Adipocyte (in vitro differentiated cells): ENCODE measurements around the gene EIPR1.

ENCODE experiments used
- DNase-seq: peaks from one replicate; pipeline ENCODE4 v3.0.0-alpha.2; 2015; ENCODE audit warnings: low read depth
- H3K27me3 ChIP-seq: replicated peaks from 2 replicates; pipeline ENCODE4 v1.7.0; 2013; ENCODE audit warnings: mild to moderate bottlenecking, low read length, moderate library complexity; ENCODE audit not compliant: control insufficient read depth, insufficient read depth
- H3K36me3 ChIP-seq: 2 replicates; pipeline ENCODE4 v1.7.0; 2013; ENCODE audit warnings: low read length, mild to moderate bottlenecking, moderate library complexity; ENCODE audit not compliant: control insufficient read depth, insufficient read depth, severe bottlenecking
- H3K4me1 ChIP-seq: 2 replicates; pipeline ENCODE4 v1.7.0; 2013; ENCODE audit warnings: mild to moderate bottlenecking, low read length, moderate library complexity; ENCODE audit not compliant: control insufficient read depth, insufficient read depth
- H3K4me3 ChIP-seq: 2 replicates; pipeline ENCODE4 v1.7.0; 2013; ENCODE audit warnings: mild to moderate bottlenecking, low read length, moderate library complexity
- H3K9ac ChIP-seq: 2 replicates; pipeline ENCODE4 v1.7.0; 2013; ENCODE audit warnings: mild to moderate bottlenecking, low read length, moderate library complexity
- H3K9me3 ChIP-seq: 2 replicates; pipeline ENCODE4 v1.7.0; 2013; ENCODE audit warnings: mild to moderate bottlenecking, low read length, moderate library complexity; ENCODE audit not compliant: control insufficient read depth

Gene EIPR1

DNA sequence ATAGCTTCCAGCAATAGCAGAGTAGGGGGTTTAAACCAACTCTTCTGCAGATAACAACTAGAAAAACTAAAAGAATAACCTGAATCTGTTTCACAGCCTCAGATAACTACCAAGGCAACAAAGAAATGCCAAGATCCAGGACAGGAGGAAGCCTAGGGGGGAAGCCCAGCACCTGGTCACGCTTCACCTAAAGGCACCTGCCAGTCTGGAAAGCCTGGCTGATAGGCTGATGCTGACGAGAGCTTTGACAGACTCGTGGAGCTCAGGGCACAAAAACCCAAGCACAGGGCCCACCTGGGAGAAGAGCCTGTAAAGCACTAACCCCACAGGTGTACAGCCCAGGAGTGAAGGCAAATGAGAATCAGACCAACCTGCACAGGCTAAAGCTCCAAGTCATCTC lies 22.6 kb downstream of the EIPR1 start:
- no peak for DNase-seq
- H3K4me1 ChIP-seq: no peaks in the 10 kb centered on the region
- H3K36me3 ChIP-seq: peaks cover 18% of the 10 kb centered on the region
- peaks cover 3% of the 10 kb centered on the region for H3K9me3 ChIP-seq
- no peaks in the 10 kb centered on the region for H3K27me3 ChIP-seq
- no peak overlapping the region for H3K4me3 ChIP-seq
- no peak overlapping the region for H3K9ac ChIP-seq

DNA sequence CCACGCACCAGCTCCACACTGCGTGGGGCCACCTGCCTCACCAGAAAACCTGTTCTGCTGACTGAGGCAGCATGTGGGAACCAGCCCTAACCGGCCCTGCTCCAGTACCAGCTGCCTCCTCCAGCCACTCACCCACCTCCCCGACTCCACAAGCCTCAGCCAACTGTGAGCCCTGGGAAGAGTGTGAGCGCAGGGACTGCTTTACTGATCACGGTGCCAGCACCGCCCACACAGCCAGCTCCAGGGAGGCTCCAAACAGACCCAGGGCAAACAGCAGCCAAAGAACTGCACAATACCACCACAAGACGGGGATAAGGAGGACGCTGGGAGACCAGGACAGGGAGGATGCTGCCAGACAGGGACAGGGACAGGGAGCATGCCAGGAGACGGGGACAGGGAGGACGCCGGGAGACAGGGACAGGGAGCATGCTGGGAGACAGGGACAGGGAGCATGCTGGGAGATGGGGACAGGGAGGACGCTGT lies 28.4 kb downstream of the EIPR1 start:
- H3K9me3 ChIP-seq: peaks cover 3% of the 10 kb centered on the region
- DNase-seq: no peak
- H3K27me3 ChIP-seq: no peaks in the 10 kb centered on the region
- no peak overlapping the region for H3K4me3 ChIP-seq
- peaks cover 24% of the 10 kb centered on the region for H3K36me3 ChIP-seq
- peaks cover 5% of the 10 kb centered on the region for H3K4me1 ChIP-seq
- no peak overlapping the region for H3K9ac ChIP-seq

DNA sequence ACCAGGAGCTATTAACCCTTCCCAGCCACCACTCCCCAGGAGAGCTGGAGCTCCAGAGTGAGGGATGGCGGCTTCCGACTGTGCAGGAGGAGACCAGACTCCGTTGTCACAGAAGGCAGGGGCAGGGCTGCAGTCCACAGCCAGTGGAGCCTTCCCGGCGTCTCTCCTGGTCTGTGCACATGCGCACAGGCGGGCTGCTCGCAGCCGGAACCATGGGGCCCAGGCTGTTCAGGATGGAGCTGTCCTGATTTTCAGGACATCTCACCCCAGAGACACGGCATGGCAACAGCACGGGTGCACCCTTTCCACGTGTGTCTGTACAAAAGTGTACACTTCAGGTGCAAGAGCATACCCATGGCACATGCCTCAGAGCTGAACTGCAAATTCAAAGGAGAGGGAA lies 28.9 kb downstream of the EIPR1 start:
- Histone ChIP-seq H3K27me3 (no peaks in the 10 kb centered on the region), H3K9me3 (peaks cover 3% of the 10 kb centered on the region), H3K4me1 (peaks cover 5% of the 10 kb centered on the region), H3K36me3 (peaks cover 19% of the 10 kb centered on the region), H3K9ac (no peak overlapping the region), H3K4me3 (no peak overlapping the region)
- DNase-seq: no peak

DNA sequence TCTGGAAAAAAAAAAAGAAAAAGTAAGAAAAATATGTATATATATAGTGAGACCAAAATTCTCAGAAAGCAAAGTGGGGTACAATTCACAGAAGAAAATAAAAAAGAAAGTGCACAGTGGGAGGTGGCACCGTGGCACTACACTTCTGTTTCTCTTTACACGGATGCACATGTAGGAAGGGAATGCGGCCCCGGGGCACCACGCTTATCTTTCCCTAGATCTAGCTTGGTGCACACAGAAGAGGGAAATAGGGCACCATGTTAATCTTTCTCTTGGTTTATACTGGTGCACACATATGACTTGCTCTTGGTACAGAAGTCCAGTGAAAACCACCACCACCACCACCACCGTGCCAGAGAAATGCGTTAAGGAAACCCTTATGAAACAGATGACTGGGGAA lies 32.0 kb downstream of the EIPR1 start:
- DNase-seq: no peak
- H3K9ac ChIP-seq: no peak overlapping the region
- no peaks in the 10 kb centered on the region for H3K27me3 ChIP-seq
- H3K36me3 ChIP-seq: peaks cover 6% of the 10 kb centered on the region
- H3K4me1 ChIP-seq: peaks cover 5% of the 10 kb centered on the region
- no peak overlapping the region for H3K4me3 ChIP-seq
- H3K9me3 ChIP-seq: no peaks in the 10 kb centered on the region

DNA sequence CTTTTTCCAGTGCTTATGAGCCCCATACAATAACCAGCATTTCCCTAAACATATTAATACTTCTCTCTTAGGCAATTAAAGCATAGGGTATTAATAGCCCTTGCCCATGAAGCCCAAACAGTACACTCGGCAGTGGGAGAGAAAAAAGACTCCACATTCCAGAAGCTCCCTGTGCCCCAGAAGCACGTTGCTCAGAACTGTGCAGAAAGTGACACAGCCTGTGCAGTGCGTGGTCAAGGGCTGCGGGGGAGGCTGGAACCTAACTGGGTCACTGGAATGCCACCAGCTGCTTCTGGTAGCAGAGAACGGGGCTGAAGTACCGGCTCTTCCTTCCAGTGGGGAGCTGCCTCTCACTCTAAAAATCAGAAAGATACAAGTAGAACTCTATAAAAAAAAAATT lies 32.7 kb downstream of the EIPR1 start:
- H3K4me3 ChIP-seq: no peak overlapping the region
- no peak for DNase-seq
- no peak overlapping the region for H3K9ac ChIP-seq
- H3K36me3 ChIP-seq: peaks cover 6% of the 10 kb centered on the region
- no peaks in the 10 kb centered on the region for H3K27me3 ChIP-seq
- no peaks in the 10 kb centered on the region for H3K9me3 ChIP-seq
- H3K4me1 ChIP-seq: peaks cover 5% of the 10 kb centered on the region

DNA sequence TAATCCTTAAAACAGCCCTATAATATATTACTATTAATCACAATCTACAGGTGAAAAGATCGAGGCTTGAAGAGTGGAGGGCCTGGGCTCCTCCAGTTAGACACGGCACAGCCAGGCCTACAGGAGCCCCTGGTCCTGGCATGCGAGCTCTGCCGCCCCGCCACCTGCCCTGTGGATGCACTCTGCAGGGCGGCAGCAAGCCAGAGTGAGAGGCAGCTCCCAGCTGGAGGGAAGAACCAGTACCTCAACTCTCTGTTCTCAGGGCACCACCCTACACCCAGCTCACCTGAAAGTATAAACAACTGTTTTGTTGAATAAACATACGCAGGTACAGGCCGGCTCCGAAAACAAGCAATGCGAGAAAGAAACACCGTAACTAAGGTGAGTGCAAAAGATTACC lies 34.6 kb downstream of the EIPR1 start:
- H3K9me3 ChIP-seq: no peaks in the 10 kb centered on the region
- peaks cover 6% of the 10 kb centered on the region for H3K36me3 ChIP-seq
- no peaks in the 10 kb centered on the region for H3K27me3 ChIP-seq
- peaks cover 5% of the 10 kb centered on the region for H3K4me1 ChIP-seq
- no peak overlapping the region for H3K4me3 ChIP-seq
- no peak overlapping the region for H3K9ac ChIP-seq
- no peak for DNase-seq

DNA sequence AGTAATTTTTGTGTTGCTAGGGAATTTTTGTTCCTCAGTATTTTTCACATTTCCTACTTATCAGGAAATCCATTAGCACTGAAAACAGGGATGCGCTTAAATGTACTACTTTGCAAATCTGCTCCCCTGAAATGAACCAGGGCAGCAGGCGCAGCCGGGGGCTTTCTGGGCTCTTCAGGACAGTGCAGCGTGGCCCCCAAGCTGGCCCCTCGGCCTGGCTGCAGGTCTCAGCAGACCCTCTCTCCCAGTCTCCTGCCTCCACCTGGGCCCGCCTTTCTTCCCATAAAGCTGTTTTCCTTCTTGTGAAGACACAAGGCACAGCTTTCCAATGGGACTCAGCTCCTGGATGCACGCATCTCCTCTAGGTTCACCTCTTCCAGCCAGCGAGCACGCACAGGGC lies 35.3 kb downstream of the EIPR1 start:
- H3K9ac ChIP-seq: no peak overlapping the region
- peaks cover 6% of the 10 kb centered on the region for H3K36me3 ChIP-seq
- H3K4me1 ChIP-seq: peaks cover 5% of the 10 kb centered on the region
- H3K9me3 ChIP-seq: no peaks in the 10 kb centered on the region
- no peaks in the 10 kb centered on the region for H3K27me3 ChIP-seq
- H3K4me3 ChIP-seq: no peak overlapping the region
- no peak for DNase-seq

DNA sequence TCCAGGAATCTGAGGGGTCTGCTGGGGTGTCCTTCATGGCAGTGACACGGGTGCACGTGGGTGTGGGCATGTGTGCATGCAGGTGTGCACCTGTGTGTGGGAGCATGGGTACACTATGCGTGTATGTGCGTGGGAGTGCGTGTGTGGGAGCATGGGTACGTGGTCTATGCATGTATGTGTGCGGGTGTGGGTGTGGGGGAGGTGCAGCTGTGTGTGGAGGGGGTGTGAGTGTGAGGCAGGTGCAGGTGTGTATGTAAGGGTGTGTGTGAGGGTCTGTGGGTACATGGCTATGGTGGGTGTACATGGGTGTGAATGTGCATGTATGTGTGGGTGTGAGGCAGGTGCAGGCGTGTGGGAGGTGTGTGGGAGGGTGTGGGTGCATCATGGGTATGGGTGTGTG lies 36.3 kb downstream of the EIPR1 start:
- DNase-seq: no peak
- Histone ChIP-seq H3K9ac (no peak overlapping the region), H3K4me3 (no peak overlapping the region), H3K4me1 (peaks cover 1% of the 10 kb centered on the region), H3K36me3 (no peaks in the 10 kb centered on the region), H3K9me3 (no peaks in the 10 kb centered on the region), H3K27me3 (no peaks in the 10 kb centered on the region)

DNA sequence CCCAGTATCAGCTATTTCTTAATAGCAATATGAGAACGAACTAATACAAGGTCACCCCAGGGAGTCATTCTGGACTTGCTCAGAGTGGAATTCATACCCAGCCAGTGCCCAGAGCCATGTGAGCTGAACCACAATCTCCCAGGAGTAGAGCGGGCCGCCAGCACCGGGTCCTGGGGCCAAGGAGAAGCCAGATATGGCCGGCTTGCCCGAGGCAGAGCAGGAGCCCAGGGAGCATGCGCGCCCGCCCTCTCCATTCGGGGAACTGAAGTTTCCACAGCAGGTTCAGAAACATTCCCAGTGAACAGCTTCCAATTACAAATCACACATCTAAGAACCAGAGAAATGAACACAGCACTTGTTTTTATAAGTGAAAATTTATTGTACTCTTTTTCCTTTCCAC lies 37.5 kb downstream of the EIPR1 start:
- H3K36me3 ChIP-seq: no peaks in the 10 kb centered on the region
- H3K9me3 ChIP-seq: no peaks in the 10 kb centered on the region
- H3K9ac ChIP-seq: no peak overlapping the region
- DNase-seq: no peak
- H3K27me3 ChIP-seq: no peaks in the 10 kb centered on the region
- H3K4me1 ChIP-seq: peaks cover 4% of the 10 kb centered on the region
- no peak overlapping the region for H3K4me3 ChIP-seq

DNA sequence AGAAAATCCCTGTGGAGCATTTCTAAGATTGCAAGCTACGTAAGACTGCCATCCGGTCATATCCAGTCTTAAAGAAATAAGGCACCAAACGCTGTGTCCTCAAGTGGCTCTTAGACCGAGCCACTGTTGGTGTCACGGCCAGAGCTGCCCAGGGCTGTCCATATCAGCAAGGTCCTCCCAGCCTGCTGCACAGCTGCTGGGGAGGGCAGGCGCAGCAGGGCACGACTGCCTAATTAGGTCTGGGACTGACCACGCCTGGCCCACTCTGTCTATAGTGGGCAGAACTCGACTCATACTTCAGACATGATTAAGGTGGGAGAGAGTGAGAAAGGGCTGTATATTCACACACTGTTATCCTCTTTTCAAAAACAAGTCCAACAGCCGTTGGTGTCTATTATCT lies 39.3 kb downstream of the EIPR1 start:
- peaks cover 4% of the 10 kb centered on the region for H3K36me3 ChIP-seq
- peaks cover 12% of the 10 kb centered on the region for H3K4me1 ChIP-seq
- H3K27me3 ChIP-seq: no peaks in the 10 kb centered on the region
- H3K4me3 ChIP-seq: no peak overlapping the region
- H3K9me3 ChIP-seq: no peaks in the 10 kb centered on the region
- H3K9ac ChIP-seq: no peak overlapping the region
- no peak for DNase-seq

DNA sequence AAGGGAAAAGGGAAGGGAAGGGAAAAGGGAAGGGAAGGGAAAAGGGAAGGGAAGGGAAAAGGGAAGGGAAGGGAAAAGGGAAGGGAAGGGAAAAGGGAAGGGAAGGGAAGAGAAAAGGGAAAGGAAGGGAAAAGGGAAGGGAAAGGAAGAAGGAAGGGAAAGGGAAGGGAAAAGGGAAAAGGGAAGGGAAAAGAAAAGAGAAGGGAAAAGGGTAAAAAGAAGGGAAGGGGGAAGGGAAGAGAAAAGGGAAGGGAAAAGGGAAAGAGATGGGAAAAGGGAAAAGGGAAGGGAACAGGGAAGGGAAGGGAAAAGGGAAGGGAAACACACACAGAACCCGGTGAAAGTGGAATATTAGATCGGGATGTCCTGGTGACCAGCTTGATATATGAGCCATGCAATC lies 40.8 kb downstream of the EIPR1 start:
- no peaks in the 10 kb centered on the region for H3K27me3 ChIP-seq
- H3K36me3 ChIP-seq: peaks cover 14% of the 10 kb centered on the region
- peaks cover 12% of the 10 kb centered on the region for H3K4me1 ChIP-seq
- H3K9ac ChIP-seq: no peak overlapping the region
- no peaks in the 10 kb centered on the region for H3K9me3 ChIP-seq
- DNase-seq: no peak
- no peak overlapping the region for H3K4me3 ChIP-seq
